Neuron (in vitro differentiated cells): Measurements from ENCODE around the gene EPHB1.

ENCODE experiments used
- H2AFZ ChIP-seq: one replicate; pipeline ENCODE4 v1.6.1; 2013; ENCODE audit warnings: low read depth, mild to moderate bottlenecking, inconsistent platforms, low read length, moderate library complexity
- H3K27me3 ChIP-seq: one replicate; pipeline ENCODE4 v1.6.1; 2013; ENCODE audit warnings: low read length; ENCODE audit not compliant: insufficient read depth
- H3K36me3 ChIP-seq: one replicate; pipeline ENCODE4 v1.6.1; 2013; ENCODE audit warnings: low read length; ENCODE audit not compliant: insufficient read depth
- H3K4me1 ChIP-seq: one replicate; pipeline ENCODE4 v1.6.1; 2013; ENCODE audit warnings: low read length; ENCODE audit not compliant: insufficient read depth
- H3K4me3 ChIP-seq: 2 replicates; pipeline ENCODE4 v1.5.1; 2013; ENCODE audit warnings: mild to moderate bottlenecking, low read length, moderate library complexity
- H3K9me3 ChIP-seq: one replicate; pipeline ENCODE4 v1.6.1; 2013; ENCODE audit warnings: low read length

The EPHB1 gene

GRCh38 chr3:134850761-134851160 is 55.7 kb downstream of the EPHB1 start:
- Histone ChIP-seq H3K36me3 (no peaks in the 10 kb centered on the region), H2AFZ (no peak overlapping the region), H3K9me3 (no peaks in the 10 kb centered on the region), H3K4me1 (no peaks in the 10 kb centered on the region), H3K4me3 (no peak overlapping the region), H3K27me3 (no peaks in the 10 kb centered on the region)

GRCh38 chr3:134852132-134852531 is 57.1 kb downstream of the EPHB1 start:
- Histone ChIP-seq H3K9me3 (no peaks in the 10 kb centered on the region), H3K36me3 (no peaks in the 10 kb centered on the region), H3K27me3 (no peaks in the 10 kb centered on the region), H3K4me3 (no peak overlapping the region), H2AFZ (no peak overlapping the region), H3K4me1 (no peaks in the 10 kb centered on the region)

- Histone ChIP-seq H3K9me3 (no peaks in the 10 kb centered on the region), H3K4me1 (no peaks in the 10 kb centered on the region), H3K36me3 (no peaks in the 10 kb centered on the region), H3K4me3 (no peak overlapping the region), H3K27me3 (no peaks in the 10 kb centered on the region), H2AFZ (no peak overlapping the region)
These were observed 57.9 kb downstream of the EPHB1 start for GRCh38 chr3:134852893-134853351.

- no peaks in the 10 kb centered on the region for H3K27me3 ChIP-seq
- no peaks in the 10 kb centered on the region for H3K9me3 ChIP-seq
- H3K36me3 ChIP-seq, result no peaks in the 10 kb centered on the region
- H3K4me3 ChIP-seq, result no peak overlapping the region
- H3K4me1 ChIP-seq, result no peaks in the 10 kb centered on the region
- H2AFZ ChIP-seq, result no peak overlapping the region
These were observed 59.2 kb downstream of the EPHB1 start for GRCh38 chr3:134854254-134854653.

- no peak overlapping the region for H3K4me3 ChIP-seq
- H2AFZ ChIP-seq, result no peak overlapping the region
- H3K27me3 ChIP-seq, result no peaks in the 10 kb centered on the region
- H3K4me1 ChIP-seq, result no peaks in the 10 kb centered on the region
- no peaks in the 10 kb centered on the region for H3K9me3 ChIP-seq
- H3K36me3 ChIP-seq, result no peaks in the 10 kb centered on the region
These were observed 62.3 kb downstream of the EPHB1 start for GRCh38 chr3:134857356-134857755.

GRCh38 chr3:134857776-134858362 is 62.8 kb downstream of the EPHB1 start:
- Histone ChIP-seq H2AFZ (no peak overlapping the region), H3K4me1 (no peaks in the 10 kb centered on the region), H3K36me3 (no peaks in the 10 kb centered on the region), H3K27me3 (no peaks in the 10 kb centered on the region), H3K4me3 (no peak overlapping the region), H3K9me3 (no peaks in the 10 kb centered on the region)

- no peaks in the 10 kb centered on the region for H3K9me3 ChIP-seq
- no peak overlapping the region for H3K4me3 ChIP-seq
- no peaks in the 10 kb centered on the region for H3K36me3 ChIP-seq
- H2AFZ ChIP-seq, result no peak overlapping the region
- peaks cover under 1% of the 10 kb centered on the region for H3K4me1 ChIP-seq
- H3K27me3 ChIP-seq, result no peaks in the 10 kb centered on the region
These were observed 63.5 kb downstream of the EPHB1 start for GRCh38 chr3:134858441-134859035.

- Histone ChIP-seq H3K27me3 (no peaks in the 10 kb centered on the region), H3K9me3 (no peaks in the 10 kb centered on the region), H3K36me3 (no peaks in the 10 kb centered on the region), H3K4me1 (peaks cover 2% of the 10 kb centered on the region), H2AFZ (no peak overlapping the region), H3K4me3 (no peak overlapping the region)
These were observed 64.3 kb downstream of the EPHB1 start for GRCh38 chr3:134859341-134859740.

- Histone ChIP-seq H2AFZ (no peak overlapping the region), H3K4me1 (peaks cover 2% of the 10 kb centered on the region), H3K36me3 (no peaks in the 10 kb centered on the region), H3K4me3 (no peak overlapping the region), H3K9me3 (no peaks in the 10 kb centered on the region), H3K27me3 (no peaks in the 10 kb centered on the region)
These were observed 65.1 kb downstream of the EPHB1 start for GRCh38 chr3:134860141-134860540.

- Histone ChIP-seq H3K9me3 (no peaks in the 10 kb centered on the region), H3K27me3 (no peaks in the 10 kb centered on the region), H3K4me3 (no peak overlapping the region), H3K36me3 (no peaks in the 10 kb centered on the region), H2AFZ (no peak overlapping the region), H3K4me1 (peaks cover 2% of the 10 kb centered on the region)
These were observed 68.9 kb downstream of the EPHB1 start for GRCh38 chr3:134863915-134864314.

GRCh38 chr3:134864636-134865035 is 69.6 kb downstream of the EPHB1 start:
- Histone ChIP-seq H3K4me1 (peaks cover 2% of the 10 kb centered on the region), H3K36me3 (no peaks in the 10 kb centered on the region), H3K4me3 (no peak overlapping the region), H3K27me3 (no peaks in the 10 kb centered on the region), H3K9me3 (no peaks in the 10 kb centered on the region), H2AFZ (no peak overlapping the region)

GRCh38 chr3:134867277-134867676 is 72.2 kb downstream of the EPHB1 start:
- Histone ChIP-seq H2AFZ (no peak overlapping the region), H3K4me1 (peaks cover 2% of the 10 kb centered on the region), H3K27me3 (no peaks in the 10 kb centered on the region), H3K36me3 (no peaks in the 10 kb centered on the region), H3K4me3 (no peak overlapping the region), H3K9me3 (no peaks in the 10 kb centered on the region)

- H3K4me1 ChIP-seq, result no peaks in the 10 kb centered on the region
- no peak overlapping the region for H2AFZ ChIP-seq
- H3K27me3 ChIP-seq, result no peaks in the 10 kb centered on the region
- no peak overlapping the region for H3K4me3 ChIP-seq
- no peaks in the 10 kb centered on the region for H3K36me3 ChIP-seq
- no peaks in the 10 kb centered on the region for H3K9me3 ChIP-seq
These were observed 74.2 kb downstream of the EPHB1 start for GRCh38 chr3:134869153-134869726.
